Epithelial cell of esophagus (primary cell): ENCODE results near the gene CPPED1.

ENCODE experiments used
- DNase-seq: peaks from one replicate; pipeline ENCODE4 v3.0.0; 2010; ENCODE audit warnings: low read depth
- H3K4me3 ChIP-seq: 2 replicates; pipeline ENCODE4 v1.5.1; 2011; ENCODE audit warnings: mild to moderate bottlenecking, low read length, control low read depth
- CTCF ChIP-seq: IDR thresholded peaks from 2 replicates; pipeline ENCODE4 v1.5.1; 2011; ENCODE audit warnings: low read depth, mild to moderate bottlenecking, low read length, control low read depth, inconsistent platforms; ENCODE audit not compliant: insufficient read depth; ENCODE audit errors: missing control alignments

The CPPED1 gene

GRCh38 chr16:12675852-12676251 lies 127.8 kb downstream of the CPPED1 start:
- no peak for TF ChIP-seq CTCF
- no peak overlapping the region for H3K4me3 ChIP-seq
- no peak for DNase-seq

- no peak for TF ChIP-seq CTCF
- H3K4me3 ChIP-seq = no peak overlapping the region
- DNase-seq = no peak
These were observed 128.6 kb downstream of the CPPED1 start for GRCh38 chr16:12675046-12675445.

GRCh38 chr16:12674524-12674923 lies 129.2 kb downstream of the CPPED1 start:
- no peak overlapping the region for H3K4me3 ChIP-seq
- no peak for TF ChIP-seq CTCF
- no peak for DNase-seq

GRCh38 chr16:12674071-12674470 lies 129.6 kb downstream of the CPPED1 start:
- no peak for TF ChIP-seq CTCF
- DNase-seq = no peak

GRCh38 chr16:12673466-12673865 lies 130.2 kb downstream of the CPPED1 start:
- no peak for TF ChIP-seq CTCF
- no peak for DNase-seq
- H3K4me3 ChIP-seq = no peak overlapping the region

More at GRCh38 chr16:12674071-12674470, 129.6 kb downstream of the CPPED1 start:
- H3K4me3 ChIP-seq = no peak overlapping the region

GRCh38 chr16:12672986-12673385 lies 130.7 kb downstream of the CPPED1 start:
- TF ChIP-seq CTCF = no peak
- no peak for DNase-seq
- no peak overlapping the region for H3K4me3 ChIP-seq

GRCh38 chr16:12669908-12670307 lies 133.8 kb downstream of the CPPED1 start:
- TF ChIP-seq CTCF = no peak
- H3K4me3 ChIP-seq = no peak overlapping the region
- no peak for DNase-seq
